Mesothelial cell of epicardium (in vitro differentiated cells): Measurements from ENCODE around the gene SORCS3. TPM values are rescaled to one million over a fixed set of nuclear protein-coding genes. Genes with fewer than 3 reads are reported as not detected.

Experiments
- DNase-seq, 2 experiments: peaks; one replicate each; pipeline ENCODE4 v3.0.0; 2021; ENCODE audit warnings: low spot score in 2 of 2; ENCODE audit not compliant: unreplicated experiment in 2 of 2
- H3K27ac Mint-ChIP-seq: 2 replicates; pipeline ENCODE4 v1.8.0; 2021; ENCODE audit warnings: mixed read lengths
- H3K27me3 Mint-ChIP-seq: 2 replicates; pipeline ENCODE4 v1.8.0; 2021; ENCODE audit warnings: low read depth, mixed read lengths
- H3K36me3 Mint-ChIP-seq: 2 replicates; pipeline ENCODE4 v1.8.0; 2021; ENCODE audit warnings: mixed read lengths
- H3K4me1 Mint-ChIP-seq: 2 replicates; pipeline ENCODE4 v1.8.0; 2021; ENCODE audit warnings: mixed read lengths
- H3K4me3 Mint-ChIP-seq: 2 replicates; pipeline ENCODE4 v1.8.0; 2021; ENCODE audit warnings: mild to moderate bottlenecking, moderate library complexity, mixed read lengths
- H3K9me3 Mint-ChIP-seq: 2 replicates; pipeline ENCODE4 v1.8.0; 2021; ENCODE audit warnings: mixed read lengths
- CTCF ChIP-seq: fragments of 200-600 bp; sonication (generic); IDR thresholded peaks from one replicate; pipeline ENCODE4 v1.5.0; 2021; ENCODE audit warnings: antibody characterized with exemption; ENCODE audit not compliant: unreplicated experiment
- total RNA-seq: library from RNA; stranded (reverse); gene quantifications from 3 replicates; pipeline ENCODE4 v1.2.1, GENCODE V29; 2021

SORCS3 gene
- total RNA-seq, 1 donor from 2014 or later = 0.04 TPM

- no peak for DNase-seq
- no peak overlapping the region for H3K4me3 Mint-ChIP-seq
- no peaks in the 10 kb centered on the region for H3K36me3 Mint-ChIP-seq
- peaks cover 3% of the 10 kb centered on the region for H3K9me3 Mint-ChIP-seq
- TF ChIP-seq CTCF = no peak
- peaks cover 38% of the 10 kb centered on the region for H3K27me3 Mint-ChIP-seq
- no peak overlapping the region for H3K27ac Mint-ChIP-seq
- no peaks in the 10 kb centered on the region for H3K4me1 Mint-ChIP-seq
Observed at GRCh38 chr10:105195831-105196230, 554.7 kb downstream of the SORCS3 start.

- no peak for TF ChIP-seq CTCF
- Mint-ChIP-seq H3K27ac (no peak overlapping the region), H3K4me1 (no peaks in the 10 kb centered on the region), H3K9me3 (peaks cover 3% of the 10 kb centered on the region), H3K27me3 (peaks cover 45% of the 10 kb centered on the region), H3K4me3 (no peak overlapping the region), H3K36me3 (no peaks in the 10 kb centered on the region)
- no peak for DNase-seq
Observed at GRCh38 chr10:105197598-105198364, 556.7 kb downstream of the SORCS3 start.

- DNase-seq = no peak
- H3K4me3 Mint-ChIP-seq = no peak overlapping the region
- H3K27ac Mint-ChIP-seq = no peak overlapping the region
- no peaks in the 10 kb centered on the region for H3K4me1 Mint-ChIP-seq
- H3K27me3 Mint-ChIP-seq = peaks cover 40% of the 10 kb centered on the region
- no peaks in the 10 kb centered on the region for H3K9me3 Mint-ChIP-seq
- H3K36me3 Mint-ChIP-seq = no peaks in the 10 kb centered on the region
- no peak for TF ChIP-seq CTCF
Observed at GRCh38 chr10:105206616-105207015, 565.5 kb downstream of the SORCS3 start.

GRCh38 chr10:105207476-105207995 lies 566.4 kb downstream of the SORCS3 start:
- H3K4me1 Mint-ChIP-seq = no peaks in the 10 kb centered on the region
- no peaks in the 10 kb centered on the region for H3K9me3 Mint-ChIP-seq

GRCh38 chr10:105210546-105210945 lies 569.5 kb downstream of the SORCS3 start:
- no peaks in the 10 kb centered on the region for H3K36me3 Mint-ChIP-seq

More at GRCh38 chr10:105207476-105207995, 566.4 kb downstream of the SORCS3 start:
- TF ChIP-seq CTCF = no peak
- H3K27me3 Mint-ChIP-seq = peaks cover 41% of the 10 kb centered on the region
- H3K27ac Mint-ChIP-seq = no peak overlapping the region
- H3K4me3 Mint-ChIP-seq = no peak overlapping the region
- no peaks in the 10 kb centered on the region for H3K36me3 Mint-ChIP-seq
- DNase-seq = no peak

More at GRCh38 chr10:105210546-105210945, 569.5 kb downstream of the SORCS3 start:
- no peak for TF ChIP-seq CTCF
- peaks cover 45% of the 10 kb centered on the region for H3K27me3 Mint-ChIP-seq
- no peak for DNase-seq
- H3K9me3 Mint-ChIP-seq = no peaks in the 10 kb centered on the region
- no peak overlapping the region for H3K4me3 Mint-ChIP-seq
- H3K4me1 Mint-ChIP-seq = peaks cover 3% of the 10 kb centered on the region
- H3K27ac Mint-ChIP-seq = no peak overlapping the region
